Omental fat pad (tissue), 4 donors: ENCODE measurements around the gene TBL3. TPM values are rescaled to one million over a fixed set of nuclear protein-coding genes. Genes with fewer than 3 reads are reported as not detected.
"Not testable (repeated sequence)": the region's sequence is repeated elsewhere in the genome, so short reads cannot be mapped to it uniquely, and the experiment has no call there.

Source experiments
- ATAC-seq: fragments of 150-250 bp; one replicate; pipeline ENCODE4 v1.9.1; 2016; ENCODE audit warnings: mild to moderate bottlenecking, moderate library complexity; ENCODE audit not compliant: low FRiP score
- DNase-seq: peaks from one replicate; pipeline ENCODE4 v3.0.0-alpha.2; 2019; ENCODE audit warnings: low spot score
- CTCF ChIP-seq, 3 donors: fragments of 450-650 bp; IDR thresholded peaks; one replicate each; pipeline ENCODE4 v1.5.1; 2016 to 2017; ENCODE audit warnings: antibody characterized with exemption in 3 of 3, mild to moderate bottlenecking in 3 of 3, moderate library complexity in 2 of 3
- total RNA-seq, 4 donors: library from RNA; depleted of rRNA; stranded (reverse); fragments of >200 nt; gene quantifications; one replicate each; pipeline ENCODE4 v1.1.0, GENCODE V29; 2016

Gene TBL3
- total RNA-seq, 4 donors from 2014 or later = 32.2 to 44.3 (median 34.3) TPM

- TF ChIP-seq CTCF (IDR thresholded peaks at IDR 0.05) = no peak
- DNase-seq (no peak), ATAC-seq (no peak)
These were observed 21.3 kb upstream of the TBL3 start for GRCh38 chr16:1950559-1950958.

- DNase-seq (no peak), ATAC-seq (no peak)
- no peak for TF ChIP-seq CTCF (IDR thresholded peaks at IDR 0.05)
These were observed 18.1 kb upstream of the TBL3 start for GRCh38 chr16:1953734-1954133.

- ATAC-seq, DNase-seq: not testable (repeated sequence)
These were observed 14.3 kb upstream of the TBL3 start for GRCh38 chr16:1957434-1958142.

- ATAC-seq, DNase-seq: not testable (repeated sequence)
These were observed 13.7 kb upstream of the TBL3 start for GRCh38 chr16:1958143-1958491.

GRCh38 chr16:1958715-1959268 is 13.1 kb upstream of the TBL3 start:
- DNase-seq (no peak), ATAC-seq (no peak)
- no peak for TF ChIP-seq CTCF (IDR thresholded peaks at IDR 0.05)

- TF ChIP-seq CTCF (IDR thresholded peaks at IDR 0.05) = peak in 1 of 3 donors; percentile 25
- ATAC-seq (peak; percentile 89), DNase-seq (peak; percentile 78)
These were observed 12.4 kb upstream of the TBL3 start, which contains the start of gene NDUFB10 for GRCh38 chr16:1959269-1960039. Gene NDUFB10, plus strand, starts transcription at chr16:1959538. Its CDS starts 87 bp downstream, at chr16:1959625.

GRCh38 chr16:1960665-1961630 is 10.9 kb upstream of the TBL3 start:
- no peak for ATAC-seq
- no peak for DNase-seq

More at GRCh38 chr16:1960665-1961630, 10.9 kb upstream of the TBL3 start:
- TF ChIP-seq CTCF (IDR thresholded peaks at IDR 0.05) = no peak
